HepG2 (cell line): ENCODE results near the gene SAMD10. TPM values are rescaled to one million over a fixed set of nuclear protein-coding genes. Genes with fewer than 3 reads are reported as not detected.

Experiments used
- ARNTL ChIP-seq: sonication (generic); formaldehyde crosslinking; IDR thresholded peaks from 2 replicates; pipeline ENCODE4 v1.4.0; 2020; ENCODE audit warnings: mild to moderate bottlenecking, missing genetic modification reagents
- CENPX ChIP-seq: sonication (generic); formaldehyde crosslinking; IDR thresholded peaks from 2 replicates; pipeline ENCODE4 v1.9.0; 2021; ENCODE audit warnings: mild to moderate bottlenecking, missing genetic modification reagents, moderate library complexity
- EEA1 ChIP-seq: sonication (generic); formaldehyde crosslinking; IDR thresholded peaks from 2 replicates; pipeline ENCODE4 v1.5.1; 2020; ENCODE audit warnings: mild to moderate bottlenecking, missing genetic modification reagents, borderline replicate concordance
- FOXA3 ChIP-seq: IDR thresholded peaks from 2 replicates; pipeline ENCODE4 v1.6.1; 2016; ENCODE audit warnings: missing genetic modification reagents, missing compliant biosample characterization
- GTF3A ChIP-seq: sonication (generic); formaldehyde crosslinking; conservative IDR thresholded peaks from 2 replicates; pipeline ENCODE4 v1.4.0; 2020; ENCODE audit warnings: mild to moderate bottlenecking, missing genetic modification reagents
- IKZF4 ChIP-seq: sonication (generic); formaldehyde crosslinking; IDR thresholded peaks from 2 replicates; pipeline ENCODE4 v1.5.1; 2020; ENCODE audit warnings: borderline replicate concordance, mild to moderate bottlenecking, low read depth, missing genetic modification reagents; ENCODE audit errors: not compliant biosample characterization
- MIER2 ChIP-seq: IDR thresholded peaks from 2 replicates; pipeline ENCODE4 v1.6.1; 2016; ENCODE audit warnings: missing biosample characterization, missing genetic modification reagents
- NPAS2 ChIP-seq: sonication (generic); formaldehyde crosslinking; IDR thresholded peaks from 2 replicates; pipeline ENCODE4 v1.8.0; 2022; ENCODE audit warnings: mild to moderate bottlenecking, missing genetic modification reagents, borderline replicate concordance
- PTBP1 ChIP-seq: fragments of 200-400 bp; formaldehyde crosslinking; IDR thresholded peaks from 2 replicates; pipeline ENCODE4 v1.6.1; 2018; ENCODE audit warnings: low read length, low read depth; ENCODE audit not compliant: poor library complexity, severe bottlenecking
- SALL1 ChIP-seq: sonication (generic); formaldehyde crosslinking; IDR thresholded peaks from 2 replicates; pipeline ENCODE4 v1.8.0; 2022; ENCODE audit warnings: mild to moderate bottlenecking, missing genetic modification reagents
- SOX5 ChIP-seq: IDR thresholded peaks from 2 replicates; pipeline ENCODE4 v1.6.1; 2016; ENCODE audit warnings: borderline replicate concordance
- TGIF2 ChIP-seq: IDR thresholded peaks from 2 replicates; pipeline ENCODE4 v1.6.1; 2016; ENCODE audit warnings: control low read depth, missing compliant biosample characterization
- THRA ChIP-seq: sonication (generic); formaldehyde crosslinking; IDR thresholded peaks from 2 replicates; pipeline ENCODE4 v1.4.0; 2020; ENCODE audit warnings: missing genetic modification reagents, borderline replicate concordance
- ZNF292 ChIP-seq: sonication (generic); formaldehyde crosslinking; IDR thresholded peaks from 2 replicates; pipeline ENCODE4 v1.8.1; 2022; ENCODE audit warnings: mild to moderate bottlenecking, low read depth, missing genetic modification reagents, borderline replicate concordance
- ZNF605 ChIP-seq: sonication (generic); formaldehyde crosslinking; IDR thresholded peaks from 2 replicates; pipeline ENCODE4 v1.8.0; 2022; ENCODE audit warnings: mild to moderate bottlenecking, missing genetic modification reagents
- ZNF784 ChIP-seq: sonication (generic); formaldehyde crosslinking; IDR thresholded peaks from 2 replicates; pipeline ENCODE4 v1.5.1; 2020; ENCODE audit warnings: missing genetic modification reagents, mild to moderate bottlenecking, borderline replicate concordance
- ZZZ3 ChIP-seq: sonication (generic); formaldehyde crosslinking; IDR thresholded peaks from 2 replicates; pipeline ENCODE4 v1.4.0; 2020; ENCODE audit warnings: missing genetic modification reagents, mild to moderate bottlenecking, borderline replicate concordance
- polyA plus RNA-seq, 8 experiments: library from polyadenylated mRNA; depleted of rRNA in 3 of 8; stranded (reverse) in 7 of 8; unstranded in 1 of 8; fragments of >200 nt; fragmentation: Illumina TruSeq in 4 of 8; extraction: Trizol in 4 of 8; gene quantifications; 2 replicates each; pipeline versions ENCODE4 v1.2.1 to v1.2.3, GENCODE V29; 2011 to 2016; ENCODE audit warnings: low read depth in 4 of 8, missing spikeins in 1 of 8, mixed read lengths in 1 of 8; ENCODE audit not compliant: insufficient read depth in 1 of 8
- total RNA-seq, 5 experiments: library from RNA; depleted of rRNA; stranded (reverse); fragments of >200 nt; fragmentation: Illumina TruSeq; extraction: Trizol; gene quantifications; 2 replicates each; pipeline ENCODE4 v1.2.3, GENCODE V29; 2016; ENCODE audit warnings: low read depth in 1 of 5
- TF ChIP-seq, protein P1 (sequence below): sonication (generic); formaldehyde crosslinking; IDR thresholded peaks from 2 replicates; pipeline ENCODE4 v1.5.0; 2020; ENCODE audit warnings: mild to moderate bottlenecking, missing genetic modification reagents, borderline replicate concordance
- TF ChIP-seq, protein P2 (sequence below): sonication (generic); formaldehyde crosslinking; IDR thresholded peaks from 2 replicates; pipeline ENCODE4 v1.5.0; 2020; ENCODE audit warnings: missing genetic modification reagents
- TF ChIP-seq, protein P3 (sequence below): sonication (generic); formaldehyde crosslinking; IDR thresholded peaks from 2 replicates; pipeline ENCODE4 v1.5.1; 2020; ENCODE audit warnings: mild to moderate bottlenecking, missing genetic modification reagents, moderate library complexity

SAMD10 gene
- total and polyA plus RNA-seq, 2 of the 13 experiments (the other 11 are each of a cell fraction or from before 2014, with no cell fraction given) = 6.1 to 11.0 TPM

DNA sequence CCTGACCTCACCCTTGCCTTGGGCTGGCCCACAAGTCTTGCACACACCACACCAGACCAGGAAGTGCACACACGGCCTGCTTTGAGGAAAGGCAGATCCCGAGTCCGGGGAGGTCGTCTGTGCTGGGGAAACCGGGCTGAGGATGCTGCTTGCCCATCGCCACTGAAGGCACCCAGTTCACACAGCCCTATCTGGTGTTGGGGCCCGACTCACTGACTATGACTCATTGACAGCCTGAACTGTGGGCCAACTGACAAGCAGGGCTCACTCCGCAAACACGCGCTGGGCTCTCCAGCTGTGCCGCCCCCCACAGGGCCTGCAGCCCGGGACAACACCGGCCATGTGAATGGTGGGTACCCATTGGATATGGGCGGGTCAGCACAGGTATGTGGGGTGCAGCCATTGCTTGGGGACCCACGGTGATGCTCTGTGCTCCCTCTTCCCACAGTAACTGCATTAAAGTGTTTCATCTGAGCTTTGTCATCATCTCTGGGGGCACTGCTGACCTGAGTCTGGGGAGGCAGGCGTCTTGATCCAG lies 1.6 kb downstream of the SAMD10 start (continued):
- peak; percentile 39; the same call in 1 of the 2 replicates for TF ChIP-seq ZNF784 (CRISPR knock-in tag)
- TF ChIP-seq, protein P1, sequence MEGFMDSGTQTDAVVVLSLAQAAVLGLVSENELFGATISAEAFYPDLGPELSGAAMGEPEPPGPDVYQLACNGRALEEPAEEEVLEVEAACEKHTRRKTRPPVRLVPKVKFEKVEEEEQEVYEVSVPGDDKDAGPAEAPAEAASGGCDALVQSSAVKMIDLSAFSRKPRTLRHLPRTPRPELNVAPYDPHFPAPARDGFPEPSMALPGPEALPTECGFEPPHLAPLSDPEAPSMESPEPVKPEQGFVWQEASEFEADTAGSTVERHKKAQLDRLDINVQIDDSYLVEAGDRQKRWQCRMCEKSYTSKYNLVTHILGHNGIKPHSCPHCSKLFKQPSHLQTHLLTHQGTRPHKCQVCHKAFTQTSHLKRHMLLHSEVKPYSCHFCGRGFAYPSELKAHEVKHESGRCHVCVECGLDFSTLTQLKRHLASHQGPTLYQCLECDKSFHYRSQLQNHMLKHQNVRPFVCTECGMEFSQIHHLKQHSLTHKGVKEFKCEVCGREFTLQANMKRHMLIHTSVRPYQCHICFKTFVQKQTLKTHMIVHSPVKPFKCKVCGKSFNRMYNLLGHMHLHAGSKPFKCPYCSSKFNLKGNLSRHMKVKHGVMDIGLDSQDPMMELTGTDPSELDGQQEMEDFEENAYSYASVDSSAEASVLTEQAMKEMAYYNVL (CRISPR knock-in tag) = peak; percentile 59; the same call in 1 of the 2 replicates
- peak; percentile 81; the same call in 1 of the 2 replicates for TF ChIP-seq ZZZ3
- peak; percentile 73 for TF ChIP-seq SALL1 (CRISPR knock-in tag)
- peak; percentile 40; the same call in 1 of the 2 replicates for TF ChIP-seq SOX5 (CRISPR knock-in tag)
- no peak for TF ChIP-seq CENPX (CRISPR knock-in tag)
- peak; percentile 36; the same call in 1 of the 2 replicates for TF ChIP-seq ZNF605
- peak; percentile 74 for TF ChIP-seq FOXA3 (CRISPR knock-in tag)
- TF ChIP-seq IKZF4 (CRISPR knock-in tag) = peak; percentile 64
- TF ChIP-seq NPAS2 = no peak
- TF ChIP-seq TGIF2 (CRISPR knock-in tag) = peak; percentile 100
- no peak for TF ChIP-seq EEA1
- TF ChIP-seq, protein P2, sequence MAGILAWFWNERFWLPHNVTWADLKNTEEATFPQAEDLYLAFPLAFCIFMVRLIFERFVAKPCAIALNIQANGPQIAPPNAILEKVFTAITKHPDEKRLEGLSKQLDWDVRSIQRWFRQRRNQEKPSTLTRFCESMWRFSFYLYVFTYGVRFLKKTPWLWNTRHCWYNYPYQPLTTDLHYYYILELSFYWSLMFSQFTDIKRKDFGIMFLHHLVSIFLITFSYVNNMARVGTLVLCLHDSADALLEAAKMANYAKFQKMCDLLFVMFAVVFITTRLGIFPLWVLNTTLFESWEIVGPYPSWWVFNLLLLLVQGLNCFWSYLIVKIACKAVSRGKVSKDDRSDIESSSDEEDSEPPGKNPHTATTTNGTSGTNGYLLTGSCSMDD (CRISPR knock-in tag) = no peak
- peak; percentile 72; the same call in 1 of the 2 replicates for TF ChIP-seq THRA (CRISPR knock-in tag)
- no peak for TF ChIP-seq GTF3A (CRISPR knock-in tag)
- TF ChIP-seq, protein P3, sequence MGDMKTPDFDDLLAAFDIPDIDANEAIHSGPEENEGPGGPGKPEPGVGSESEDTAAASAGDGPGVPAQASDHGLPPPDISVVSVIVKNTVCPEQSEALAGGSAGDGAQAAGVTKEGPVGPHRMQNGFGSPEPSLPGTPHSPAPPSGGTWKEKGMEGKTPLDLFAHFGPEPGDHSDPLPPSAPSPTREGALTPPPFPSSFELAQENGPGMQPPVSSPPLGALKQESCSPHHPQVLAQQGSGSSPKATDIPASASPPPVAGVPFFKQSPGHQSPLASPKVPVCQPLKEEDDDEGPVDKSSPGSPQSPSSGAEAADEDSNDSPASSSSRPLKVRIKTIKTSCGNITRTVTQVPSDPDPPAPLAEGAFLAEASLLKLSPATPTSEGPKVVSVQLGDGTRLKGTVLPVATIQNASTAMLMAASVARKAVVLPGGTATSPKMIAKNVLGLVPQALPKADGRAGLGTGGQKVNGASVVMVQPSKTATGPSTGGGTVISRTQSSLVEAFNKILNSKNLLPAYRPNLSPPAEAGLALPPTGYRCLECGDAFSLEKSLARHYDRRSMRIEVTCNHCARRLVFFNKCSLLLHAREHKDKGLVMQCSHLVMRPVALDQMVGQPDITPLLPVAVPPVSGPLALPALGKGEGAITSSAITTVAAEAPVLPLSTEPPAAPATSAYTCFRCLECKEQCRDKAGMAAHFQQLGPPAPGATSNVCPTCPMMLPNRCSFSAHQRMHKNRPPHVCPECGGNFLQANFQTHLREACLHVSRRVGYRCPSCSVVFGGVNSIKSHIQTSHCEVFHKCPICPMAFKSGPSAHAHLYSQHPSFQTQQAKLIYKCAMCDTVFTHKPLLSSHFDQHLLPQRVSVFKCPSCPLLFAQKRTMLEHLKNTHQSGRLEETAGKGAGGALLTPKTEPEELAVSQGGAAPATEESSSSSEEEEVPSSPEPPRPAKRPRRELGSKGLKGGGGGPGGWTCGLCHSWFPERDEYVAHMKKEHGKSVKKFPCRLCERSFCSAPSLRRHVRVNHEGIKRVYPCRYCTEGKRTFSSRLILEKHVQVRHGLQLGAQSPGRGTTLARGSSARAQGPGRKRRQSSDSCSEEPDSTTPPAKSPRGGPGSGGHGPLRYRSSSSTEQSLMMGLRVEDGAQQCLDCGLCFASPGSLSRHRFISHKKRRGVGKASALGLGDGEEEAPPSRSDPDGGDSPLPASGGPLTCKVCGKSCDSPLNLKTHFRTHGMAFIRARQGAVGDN (CRISPR knock-in tag) = peak; percentile 86
- TF ChIP-seq PTBP1 = peak; percentile 32
- TF ChIP-seq ZNF292 (CRISPR knock-in tag) = peak; percentile 56; the same call in 1 of the 2 replicates
- 0 out of 2 replicates have a peak, but pooled peaks have one; percentile 29 for TF ChIP-seq MIER2 (CRISPR knock-in tag)
- TF ChIP-seq ARNTL (CRISPR knock-in tag) = peak; percentile 39; the same call in 1 of the 2 replicates
